OCI-LY7 (cell line): ENCODE measurements around the gene PSMB11. TPM values are rescaled to one million over a fixed set of nuclear protein-coding genes. Genes with fewer than 3 reads are reported as not detected.
A peak's percentile ranks its signal among the peaks of the same experiment; 100 is the strongest.

Experiments used
- BruUV-seq: library from RNA; stranded (reverse); fragments of 400-500 nt; replicated peaks from 2 replicates; lab custom pipeline; 2021; lab: Mats Ljungman, UMichigan
- CTCF ChIA-PET: fragments of 300-600 bp; sonication (Branson Sonifier 250); formaldehyde crosslinking; loops from one replicate; lab custom pipeline; 2022; ENCODE audit warnings: antibody characterized with exemption; ENCODE audit not compliant: unreplicated experiment; lab: Charles Lee
- POLR2A ChIA-PET: fragments of 300-600 bp; sonication (Branson Sonifier 250); formaldehyde crosslinking; loops from one replicate; lab custom pipeline; 2022; ENCODE audit warnings: antibody characterized with exemption; lab: Charles Lee
- DNase-seq: peaks from one replicate; pipeline ENCODE4 v3.0.0-alpha.2; 2015; ENCODE audit warnings: low spot score
- H2AFZ ChIP-seq: fragments of 200-600 bp; sonication (generic), shearing (Covaris generic); 2 replicates; pipeline ENCODE4 v1.6.1; 2014; ENCODE audit warnings: mild to moderate bottlenecking, antibody characterized with exemption, low read length, moderate library complexity
- H3K27ac ChIP-seq: fragments of 200-600 bp; sonication (generic); 2 replicates; pipeline ENCODE4 v1.5.1; 2014; ENCODE audit warnings: mixed run types, low read depth, mild to moderate bottlenecking, moderate library complexity, low read length, inconsistent platforms; ENCODE audit not compliant: poor library complexity, severe bottlenecking
- H3K36me3 ChIP-seq: fragments of 200-600 bp; sonication (generic); 2 replicates; pipeline ENCODE4 v1.6.1; 2014; ENCODE audit warnings: mild to moderate bottlenecking, antibody characterized with exemption, low read length, moderate library complexity, mixed read lengths; ENCODE audit not compliant: insufficient read depth
- H3K4me1 ChIP-seq: fragments of 200-600 bp; sonication (generic); 2 replicates; pipeline ENCODE4 v1.5.1; 2014; ENCODE audit warnings: mild to moderate bottlenecking, low read length; ENCODE audit not compliant: insufficient read depth, poor library complexity, severe bottlenecking
- H3K4me2 ChIP-seq: fragments of 200-600 bp; sonication (generic); 2 replicates; pipeline ENCODE4 v1.6.1; 2014; ENCODE audit warnings: mild to moderate bottlenecking, low read length
- H3K4me3 ChIP-seq: fragments of 200-600 bp; sonication (generic); 2 replicates; pipeline ENCODE4 v1.5.1; 2014; ENCODE audit warnings: mild to moderate bottlenecking, low read depth, low read length; ENCODE audit not compliant: poor library complexity, severe bottlenecking
- H3K79me2 ChIP-seq: fragments of 200-600 bp; sonication (generic); 2 replicates; pipeline ENCODE4 v1.6.1; 2016; ENCODE audit warnings: low read depth, mild to moderate bottlenecking, low read length, moderate library complexity, mixed read lengths; ENCODE audit not compliant: insufficient read depth
- H3K9me2 ChIP-seq: fragments of 200-600 bp; sonication (generic); 2 replicates; pipeline ENCODE4 v1.6.1; 2016; ENCODE audit warnings: mild to moderate bottlenecking, low read length, mixed read lengths; ENCODE audit not compliant: insufficient read depth
- H3K9me3 ChIP-seq: fragments of 200-600 bp; sonication (generic); 2 replicates; pipeline ENCODE4 v1.6.1; 2014; ENCODE audit warnings: mild to moderate bottlenecking, mixed run types, low read length, mixed read lengths
- H4K20me1 ChIP-seq: fragments of 200-600 bp; sonication (generic); 2 replicates; pipeline ENCODE4 v1.6.1; 2014; ENCODE audit warnings: mild to moderate bottlenecking, antibody characterized with exemption, low read length, moderate library complexity, mixed read lengths; ENCODE audit not compliant: insufficient read depth
- CTCF ChIP-seq: fragments of 200-600 bp; sonication (generic); conservative IDR thresholded peaks from 2 replicates; pipeline ENCODE4 v1.5.1; 2014; ENCODE audit warnings: mild to moderate bottlenecking, antibody characterized with exemption, low read length, moderate library complexity, mixed read lengths
- EZH2phosphoT487 ChIP-seq: fragments of 200-600 bp; sonication (generic); IDR thresholded peaks from 2 replicates; pipeline ENCODE4 v1.6.1; 2018; ENCODE audit warnings: low read depth, borderline replicate concordance, mild to moderate bottlenecking, mixed run types, antibody characterized with exemption, low read length, moderate library complexity, mixed read lengths
- intact Hi-C: fragments of 100-400 bp; cut with micrococcal nuclease; formaldehyde crosslinking; loops from one replicate; pipeline ENCODE4 v1.10.0; 2022; ENCODE audit not compliant: unreplicated experiment
- total RNA-seq, 2 experiments: library from RNA; depleted of rRNA in 1 of 2; stranded (reverse); fragments of >200 nt in 1 of 2; shearing (Covaris generic) in 1 of 2; gene quantifications; 2 replicates each; pipeline ENCODE4 v1.2.3, GENCODE V29; 2014 to 2022

PSMB11 gene
- total RNA-seq, 2 experiments from 2014 or later = not detected

GRCh38 chr14:23055621-23056144, 13.7 kb downstream of the PSMB11 start:
- POLR2A ChIA-PET = no interaction called here
- CTCF ChIA-PET = interaction anchor here (0.6 to 1.0 kb wide), 3 partner anchors 61 to 135 kb away, joined by 3 read pairs; no protein-coding TSS in a partner anchor
- DNase-seq = no peak
- no TSS peak for BruUV-seq
- no peak overlapping the region for H3K27ac ChIP-seq
- H3K4me3 ChIP-seq = no peak overlapping the region
- no peak overlapping the region for H2AFZ ChIP-seq
- H4K20me1 ChIP-seq = no peaks in the 10 kb centered on the region
- no peaks in the 10 kb centered on the region for H3K9me3 ChIP-seq
- peaks cover 27% of the 10 kb centered on the region for H3K4me1 ChIP-seq
- H3K9me2 ChIP-seq = no peaks in the 10 kb centered on the region
- intact Hi-C loops = loop anchor here (10.0 kb wide), 1 partner anchor 481 kb away; no protein-coding TSS in a partner anchor
- peaks cover 23% of the 10 kb centered on the region for H3K36me3 ChIP-seq
- TF ChIP-seq CTCF (no peak), EZH2phosphoT487 (no peak)
- no peaks in the 10 kb centered on the region for H3K79me2 ChIP-seq
- H3K4me2 ChIP-seq = no peak overlapping the region

- TF ChIP-seq EZH2phosphoT487 = no peak
- TF ChIP-seq CTCF = peak; percentile 93
- ChIA-PET POLR2A (no interaction called here), CTCF (interaction anchor here (0.6 to 1.0 kb wide), 3 partner anchors 22 to 70 kb away, joined by 3 to 5 read pairs (median 3); no protein-coding TSS in a partner anchor)
- Histone ChIP-seq H3K4me2 (peak overlapping the region; percentile 85), H3K4me3 (peak overlapping the region; percentile 2), H2AFZ (0 out of 2 replicates have a peak overlapping the region, but pooled peaks have one; percentile 36), H3K27ac (no peak overlapping the region), H3K79me2 (no peaks in the 10 kb centered on the region), H3K4me1 (peaks cover 27% of the 10 kb centered on the region), H3K9me3 (no peaks in the 10 kb centered on the region), H3K9me2 (no peaks in the 10 kb centered on the region), H3K36me3 (peaks cover 30% of the 10 kb centered on the region), H4K20me1 (no peaks in the 10 kb centered on the region)
- no TSS peak for BruUV-seq
- DNase-seq = peak; percentile 81
- intact Hi-C loops = loop anchor here (10.0 kb wide), 1 partner anchor 482 kb away; no protein-coding TSS in a partner anchor
Observed at GRCh38 chr14:23056145-23056955, 14.3 kb downstream of the PSMB11 start.
